Measurements from ENCODE around the gene SBF2.
"Not testable (repeated sequence)": the region's sequence is repeated elsewhere in the genome, so short reads cannot be mapped to it uniquely, and the experiment has no call there.

SBF2 gene

GRCh38 chr11:10017050-10017449 lies 277.0 kb downstream of the SBF2 start:
- DNase-seq (ENCODE audit: low spot score) = no peak

- no peak for DNase-seq (ENCODE audit: low spot score)
These were observed 282.0 kb downstream of the SBF2 start for GRCh38 chr11:10012068-10012467.

DNA sequence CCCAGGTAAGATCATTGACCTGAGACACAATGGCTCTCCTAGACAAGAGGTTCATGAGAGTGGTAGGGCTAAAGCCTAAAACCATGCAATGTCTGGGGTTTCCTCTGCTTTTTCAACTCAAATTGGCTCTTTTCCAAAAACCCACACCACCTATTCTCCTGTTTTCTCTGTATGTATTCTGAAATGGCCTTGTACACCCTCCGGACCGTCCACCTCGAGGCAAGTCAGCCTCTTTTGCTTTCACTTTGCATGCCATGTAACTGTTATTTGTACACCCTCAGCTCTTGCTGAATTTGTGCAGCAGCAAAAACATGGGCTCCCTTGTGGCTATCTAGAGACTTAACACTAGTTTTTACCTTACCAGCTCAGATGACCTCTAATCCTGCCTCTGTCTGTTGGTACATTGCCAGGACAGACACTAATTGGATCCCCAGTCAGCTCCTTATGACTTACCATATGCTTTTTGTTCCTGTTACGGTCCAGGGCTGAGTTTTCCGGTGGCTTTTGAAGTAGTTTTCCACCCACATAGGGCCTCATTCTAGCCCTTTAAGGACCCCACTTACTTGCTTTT lies 288.0 kb downstream of the SBF2 start:
- no peak for DNase-seq (ENCODE audit: low spot score)

DNA sequence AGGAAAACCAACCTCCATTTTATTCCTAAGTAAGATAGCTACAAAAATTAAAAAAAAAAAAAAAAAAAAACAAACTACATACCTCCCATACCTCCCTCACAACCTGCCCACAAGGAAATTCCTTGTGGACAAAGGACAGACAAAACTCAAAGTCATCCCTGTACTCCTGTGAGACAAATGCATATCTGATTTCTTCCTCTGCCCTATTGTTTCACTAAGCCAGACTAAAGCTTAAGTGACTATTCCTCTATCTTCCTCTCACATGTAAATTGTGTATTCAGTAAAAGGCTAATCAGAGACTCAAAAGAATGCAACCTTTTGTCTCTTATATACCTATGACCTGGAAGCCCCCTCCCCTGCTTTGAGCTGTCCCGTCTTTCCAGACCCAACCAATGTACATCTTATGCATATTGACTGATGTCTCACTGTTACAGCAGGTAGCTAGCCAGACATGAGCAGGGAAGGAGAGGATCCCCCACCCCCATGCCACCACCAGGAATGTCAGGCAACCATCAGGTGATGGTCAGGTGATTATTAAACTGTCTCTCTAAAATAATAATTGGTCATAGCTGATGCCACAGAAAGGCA lies 289.4 kb downstream of the SBF2 start:
- DNase-seq (ENCODE audit: low spot score) = no peak

GRCh38 chr11:10002221-10002620 lies 291.8 kb downstream of the SBF2 start:
- DNase-seq (ENCODE audit: low spot score) = no peak

- DNase-seq (ENCODE audit: low spot score) = no peak
These were observed 301.7 kb downstream of the SBF2 start for GRCh38 chr11:9992306-9992705.

DNA sequence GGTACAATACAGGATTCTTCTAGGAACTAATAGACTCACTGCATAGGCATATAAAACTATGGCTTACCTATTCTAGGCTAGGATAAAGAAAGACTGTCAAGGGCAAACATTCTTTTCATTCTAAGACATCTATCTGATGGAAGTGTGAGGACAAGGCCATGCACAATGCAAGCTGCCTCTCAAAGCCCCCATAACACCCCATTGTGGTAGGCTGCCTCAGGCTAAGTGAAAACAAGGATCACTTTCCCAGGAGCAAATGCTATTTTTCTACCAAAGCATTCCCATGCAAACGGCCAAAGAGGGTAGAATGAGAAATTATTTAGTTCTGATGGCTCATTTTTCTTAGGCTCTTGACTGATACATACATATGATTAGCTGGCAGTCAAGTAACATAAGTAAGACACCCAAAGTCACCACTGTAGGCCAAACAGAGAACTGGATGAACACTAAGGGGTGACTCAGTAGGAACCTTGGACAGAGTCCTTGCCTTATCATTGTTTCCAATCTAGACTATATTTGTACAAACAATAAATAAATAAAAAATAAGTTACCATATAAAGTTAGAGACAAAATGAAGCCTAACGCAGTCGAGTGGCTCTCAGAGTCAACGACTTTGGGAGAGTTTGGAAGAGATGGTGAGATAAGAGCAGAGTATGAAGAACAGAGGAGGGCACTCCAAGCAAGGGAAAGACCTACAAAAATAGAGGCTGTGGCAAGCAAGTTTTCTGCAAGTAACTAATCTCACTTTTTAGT lies 303.6 kb downstream of the SBF2 start:
- DNase-seq (ENCODE audit: low spot score) = no peak

DNA sequence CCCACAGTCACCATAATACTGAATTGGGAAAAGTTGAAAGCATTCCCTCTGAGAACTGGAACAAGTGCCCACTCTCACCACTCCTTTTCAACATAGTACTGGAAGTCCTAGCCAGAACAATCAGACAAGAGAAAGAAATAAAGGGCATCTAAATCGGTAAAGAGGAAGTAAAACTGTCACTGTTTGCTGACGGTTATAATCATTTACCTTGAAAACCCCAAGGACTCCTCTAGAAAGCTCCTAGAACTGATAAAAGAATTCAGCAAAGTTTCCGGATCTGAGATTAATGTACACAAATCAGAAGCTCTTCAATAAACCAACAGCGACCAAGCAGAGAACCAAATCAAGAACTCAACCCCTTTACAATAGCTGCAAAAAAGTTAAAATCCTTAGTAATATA lies 306.7 kb downstream of the SBF2 start:
- not testable (repeated sequence) for DNase-seq (ENCODE audit: low spot score)

- no peak for DNase-seq (ENCODE audit: low spot score)
These were observed 311.0 kb downstream of the SBF2 start for GRCh38 chr11:9982796-9983579.

DNA sequence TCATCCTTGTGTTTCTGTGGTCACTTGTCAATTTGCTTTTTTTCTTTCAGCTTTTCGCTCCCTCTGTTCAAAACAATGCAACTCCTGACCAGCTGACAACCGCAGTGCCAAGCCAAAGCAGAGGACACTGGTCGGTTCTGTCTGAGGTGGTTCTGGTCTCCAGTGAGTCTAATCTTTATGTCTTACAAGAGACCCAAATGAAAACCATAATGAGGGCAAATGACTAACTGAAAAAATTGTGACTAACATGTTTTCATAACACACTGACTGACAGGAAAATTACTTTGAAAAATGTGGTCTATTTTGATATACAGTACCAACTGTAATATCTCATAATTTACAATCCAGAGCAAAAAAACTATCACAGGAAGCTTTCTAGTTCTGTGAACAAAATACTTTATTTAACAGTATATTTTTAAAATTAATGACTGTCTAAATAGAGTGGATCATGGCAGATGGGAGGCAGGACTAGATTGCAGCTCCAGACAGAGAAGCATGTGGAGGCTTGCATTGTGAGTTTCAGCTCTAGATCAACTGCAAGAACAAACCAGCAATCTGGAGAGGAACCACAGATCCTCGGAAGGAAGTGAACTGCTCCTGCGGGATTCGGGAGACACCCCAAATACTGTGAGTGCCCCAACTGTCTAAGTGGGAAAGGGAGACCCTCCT lies 311.8 kb downstream of the SBF2 start:
- DNase-seq (ENCODE audit: low spot score) = peak; percentile 20

DNA sequence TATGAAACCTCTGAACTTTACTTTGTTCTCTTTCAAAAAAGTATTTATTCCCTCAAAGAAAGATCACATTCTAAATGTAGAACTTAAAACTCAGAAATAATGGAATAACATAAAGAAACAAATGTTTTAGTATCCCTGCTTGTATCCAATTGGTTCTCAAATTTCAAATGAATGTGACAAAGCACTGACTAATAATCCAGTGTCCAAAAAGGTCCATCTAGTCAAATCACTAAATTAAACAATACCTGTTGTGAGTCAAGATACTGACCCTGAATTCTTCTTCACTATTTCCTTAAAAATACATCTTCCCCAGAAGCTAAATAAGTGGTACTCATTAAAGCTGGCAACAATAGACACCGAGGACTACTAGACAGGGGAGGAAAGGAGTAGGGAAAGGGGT lies 313.1 kb downstream of the SBF2 start:
- no peak for DNase-seq (ENCODE audit: low spot score)

- no peak for DNase-seq (ENCODE audit: low spot score)
These were observed 316.5 kb downstream of the SBF2 start for GRCh38 chr11:9977554-9977953.

- no peak for DNase-seq (ENCODE audit: low spot score)
These were observed 319.6 kb downstream of the SBF2 start for GRCh38 chr11:9974375-9974774.

DNA sequence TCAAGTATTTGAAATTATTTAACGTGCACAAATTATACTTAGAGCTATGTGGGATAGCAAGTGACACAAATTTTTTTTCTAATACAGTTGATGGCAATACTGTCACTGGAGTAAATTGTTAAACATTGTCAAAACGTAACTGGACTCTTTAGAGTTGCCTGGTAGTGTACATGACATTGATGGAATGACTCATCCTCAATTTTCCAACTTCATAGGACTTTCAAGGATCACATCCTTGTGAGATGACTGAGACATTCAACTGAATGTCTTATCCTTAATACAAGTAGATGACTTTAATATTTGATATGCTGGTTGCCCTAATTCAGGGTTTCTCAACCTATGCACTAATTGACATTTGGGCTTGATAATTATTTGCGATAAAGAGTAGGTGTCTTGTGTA lies 320.1 kb downstream of the SBF2 start:
- DNase-seq (ENCODE audit: low spot score) = no peak

- DNase-seq (ENCODE audit: low spot score) = peak; percentile 73
These were observed 321.0 kb downstream of the SBF2 start for GRCh38 chr11:9972989-9973388.

DNA sequence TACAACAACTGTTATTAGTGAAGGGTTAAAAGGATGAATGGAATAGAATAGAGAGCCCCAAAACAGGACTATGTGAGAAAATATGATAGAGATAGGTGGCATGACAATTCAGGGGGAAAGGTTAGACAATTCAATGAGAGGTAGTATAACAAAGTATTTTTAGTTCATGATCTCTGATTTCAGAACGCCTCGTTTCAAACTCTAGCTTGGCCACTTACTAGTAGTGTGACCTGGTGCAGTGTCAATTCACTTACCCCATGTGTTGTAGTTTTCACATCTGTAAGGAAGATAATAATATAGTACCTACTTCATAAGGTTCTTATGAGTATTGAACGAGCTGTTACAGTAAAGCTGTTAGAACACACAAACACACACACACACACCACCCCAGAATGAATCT lies 322.1 kb downstream of the SBF2 start:
- no peak for DNase-seq (ENCODE audit: low spot score)

DNA sequence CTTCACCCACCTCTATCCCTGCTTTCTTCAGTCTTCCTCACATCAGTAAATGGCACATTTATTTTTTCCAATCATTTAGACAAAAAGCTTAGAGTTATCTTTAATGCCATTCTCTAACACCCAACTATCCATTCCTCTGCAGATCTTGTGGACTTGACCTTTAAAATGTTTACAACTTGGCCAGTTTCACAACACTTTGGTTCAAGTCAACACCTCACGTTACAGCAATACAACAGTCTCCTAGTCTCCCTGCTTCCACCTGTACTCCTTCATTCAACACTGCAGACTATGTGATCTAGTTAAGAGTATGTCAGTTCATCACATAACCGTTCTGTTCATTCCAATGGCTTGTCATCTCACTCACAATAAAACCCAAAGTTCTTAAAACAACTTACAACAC lies 325.0 kb downstream of the SBF2 start:
- no peak for DNase-seq (ENCODE audit: low spot score)

GRCh38 chr11:9962722-9963121 lies 331.3 kb downstream of the SBF2 start:
- DNase-seq (ENCODE audit: low spot score) = no peak

DNA sequence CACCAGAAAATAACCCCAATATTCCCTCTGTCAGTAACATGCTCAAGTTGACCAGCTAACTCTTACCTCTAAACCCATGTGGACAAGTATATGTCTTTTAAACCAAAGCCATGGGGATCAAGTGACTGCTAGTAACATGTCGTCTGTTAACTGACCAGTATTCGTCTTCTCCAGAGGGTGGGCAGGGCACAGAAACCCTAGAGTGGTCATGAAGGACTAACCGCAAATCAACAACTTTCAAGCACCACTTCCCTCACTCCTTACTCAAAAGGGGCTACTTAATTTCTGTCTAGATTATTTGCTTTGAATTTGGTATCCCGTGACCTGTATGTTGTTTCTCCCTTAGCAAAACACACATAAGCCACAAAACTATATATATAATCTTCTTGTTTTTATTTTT lies 336.9 kb downstream of the SBF2 start:
- no peak for DNase-seq (ENCODE audit: low spot score)

DNA sequence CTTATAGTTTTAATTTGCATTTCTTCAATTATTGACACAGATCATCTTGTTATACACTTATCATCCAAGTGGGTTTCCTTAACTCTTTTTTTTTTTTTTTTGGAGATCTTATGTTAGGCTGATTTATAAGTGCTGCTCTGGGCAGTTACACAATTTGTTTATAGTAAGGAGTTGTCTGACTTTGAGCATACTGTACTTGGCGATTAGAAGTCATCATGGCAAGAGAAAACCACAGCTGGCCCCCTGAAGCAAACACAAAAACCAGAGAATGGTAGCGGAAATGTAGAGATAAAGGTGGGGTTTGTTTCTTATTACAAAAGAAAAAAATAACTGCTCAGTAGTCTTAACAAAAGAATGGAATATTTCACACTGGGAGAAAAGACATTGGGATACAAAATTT lies 337.5 kb downstream of the SBF2 start:
- DNase-seq (ENCODE audit: low spot score) = no peak

GRCh38 chr11:9955391-9955790 lies 338.6 kb downstream of the SBF2 start:
- DNase-seq (ENCODE audit: low spot score) = no peak

DNA sequence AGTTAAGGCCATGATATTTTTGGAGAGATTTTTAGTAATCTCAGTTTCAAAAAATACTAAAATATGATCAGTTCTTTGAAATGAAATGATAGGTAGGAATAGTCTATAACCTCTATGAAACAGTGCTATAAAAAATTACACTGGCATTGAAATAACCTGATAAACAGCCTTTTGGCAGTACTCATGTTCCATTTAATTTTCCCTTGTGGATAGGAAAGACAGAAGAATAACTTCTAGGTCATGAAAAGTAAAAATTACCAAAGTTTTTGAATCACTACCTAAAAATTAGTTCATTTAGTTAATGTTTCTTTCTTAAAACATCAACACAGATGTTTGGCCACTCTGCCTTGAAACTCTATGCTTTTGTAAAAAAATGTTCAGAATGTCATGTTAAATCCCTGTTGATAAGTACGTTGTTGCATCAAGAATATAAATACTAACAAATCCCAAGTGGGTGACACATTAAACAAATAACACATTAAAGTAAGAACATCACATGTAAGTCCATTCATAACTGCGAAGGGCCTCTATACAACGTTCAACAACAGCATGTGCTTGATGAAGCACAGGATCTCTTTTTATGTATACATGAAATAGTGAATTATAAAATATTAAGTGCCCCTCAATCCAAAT lies 339.9 kb downstream of the SBF2 start:
- DNase-seq (ENCODE audit: low spot score) = no peak

Data from AG20443 (cell line).